ENCODE results near the gene CYP1A2. TPM values are rescaled to one million over a fixed set of nuclear protein-coding genes. Genes with fewer than 3 reads are reported as not detected.
"Not testable (repeated sequence)": the region's sequence is repeated elsewhere in the genome, so short reads cannot be mapped to it uniquely, and the experiment has no call there.

Gene CYP1A2
- total RNA-seq, 1 donor from 2014 or later, result not detected

- ATAC-seq, result no peak
- Histone ChIP-seq H3K4me1 (peaks cover 12% of the 10 kb centered on the region), H3K9me3 (no peaks in the 10 kb centered on the region), H3K4me3 (no peak overlapping the region), H3K27me3 (ENCODE audit: low read depth) (peaks cover 15% of the 10 kb centered on the region), H3K36me3 (no peaks in the 10 kb centered on the region), H3K27ac (no peak overlapping the region)
- no peak for DNase-seq
- intact Hi-C loops (cut with DNase I), result no loop called here
- TF ChIP-seq CTCF (IDR thresholded peaks at IDR 0.05), result no peak
Observed at GRCh38 chr15:74730619-74731316, 17.9 kb upstream of the CYP1A2 start.

GRCh38 chr15:74732846-74733245 lies 15.8 kb upstream of the CYP1A2 start:
- DNase-seq, result no peak
- peaks cover 11% of the 10 kb centered on the region for H3K27me3 ChIP-seq (ENCODE audit: low read depth)
- no peaks in the 10 kb centered on the region for H3K4me1 ChIP-seq
- ATAC-seq, result no peak
- intact Hi-C loops (cut with DNase I), result no loop called here
- no peak overlapping the region for H3K27ac ChIP-seq
- H3K36me3 ChIP-seq, result no peaks in the 10 kb centered on the region
- no peak overlapping the region for H3K4me3 ChIP-seq
- TF ChIP-seq CTCF (IDR thresholded peaks at IDR 0.05), result no peak
- H3K9me3 ChIP-seq, result no peaks in the 10 kb centered on the region

- no peak for TF ChIP-seq CTCF (IDR thresholded peaks at IDR 0.05)
Observed at GRCh38 chr15:74733269-74733668, 15.4 kb upstream of the CYP1A2 start.

GRCh38 chr15:74735305-74735704 lies 13.3 kb upstream of the CYP1A2 start:
- DNase-seq, result no peak
- Histone ChIP-seq H3K4me1 (no peaks in the 10 kb centered on the region), H3K27ac (no peak overlapping the region), H3K36me3 (no peaks in the 10 kb centered on the region), H3K4me3 (no peak overlapping the region), H3K27me3 (ENCODE audit: low read depth) (peaks cover 9% of the 10 kb centered on the region), H3K9me3 (no peaks in the 10 kb centered on the region)
- ATAC-seq, result no peak
- intact Hi-C loops (cut with DNase I), result no loop called here
- no peak for TF ChIP-seq CTCF (IDR thresholded peaks at IDR 0.05)

More at GRCh38 chr15:74733269-74733668, 15.4 kb upstream of the CYP1A2 start:
- H3K27ac ChIP-seq, result no peak overlapping the region
- DNase-seq, result no peak
- no peaks in the 10 kb centered on the region for H3K9me3 ChIP-seq
- no peaks in the 10 kb centered on the region for H3K36me3 ChIP-seq
- H3K27me3 ChIP-seq (ENCODE audit: low read depth), result peaks cover 9% of the 10 kb centered on the region
- intact Hi-C loops (cut with DNase I), result no loop called here
- no peak overlapping the region for H3K4me3 ChIP-seq
- H3K4me1 ChIP-seq, result no peaks in the 10 kb centered on the region
- no peak for ATAC-seq

GRCh38 chr15:74738239-74738638 lies 10.4 kb upstream of the CYP1A2 start:
- H3K9me3 ChIP-seq; H3K36me3 ChIP-seq; H3K4me3 ChIP-seq; H3K27me3 ChIP-seq (ENCODE audit: low read depth); H3K4me1 ChIP-seq; DNase-seq; ATAC-seq; intact Hi-C loops (cut with DNase I); H3K27ac ChIP-seq: not testable (repeated sequence)

- ATAC-seq (no peak), DNase-seq (no peak)
Observed at GRCh38 chr15:74742422-74742821, 6.2 kb upstream of the CYP1A2 start.

More at GRCh38 chr15:74742422-74742821, 6.2 kb upstream of the CYP1A2 start:
- Histone ChIP-seq H3K27me3 (ENCODE audit: low read depth) (no peaks in the 10 kb centered on the region), H3K9me3 (no peaks in the 10 kb centered on the region), H3K27ac (no peak overlapping the region), H3K4me3 (no peak overlapping the region), H3K4me1 (no peaks in the 10 kb centered on the region), H3K36me3 (no peaks in the 10 kb centered on the region)
- intact Hi-C loops (cut with DNase I), result no loop called here
- TF ChIP-seq CTCF (IDR thresholded peaks at IDR 0.05), result no peak
